Erythroblast (primary cell): ENCODE results near the gene PTCH2.

ENCODE experiments used
- GATA1 ChIP-seq: IDR thresholded peaks from 2 replicates; pipeline ENCODE4 v1.6.1; 2011; ENCODE audit warnings: low read depth, mild to moderate bottlenecking, control low read depth, low read length, moderate library complexity
- POLR2A ChIP-seq: IDR thresholded peaks from 2 replicates; pipeline ENCODE4 v1.6.1; 2011; ENCODE audit warnings: mild to moderate bottlenecking, low read length

DNA sequence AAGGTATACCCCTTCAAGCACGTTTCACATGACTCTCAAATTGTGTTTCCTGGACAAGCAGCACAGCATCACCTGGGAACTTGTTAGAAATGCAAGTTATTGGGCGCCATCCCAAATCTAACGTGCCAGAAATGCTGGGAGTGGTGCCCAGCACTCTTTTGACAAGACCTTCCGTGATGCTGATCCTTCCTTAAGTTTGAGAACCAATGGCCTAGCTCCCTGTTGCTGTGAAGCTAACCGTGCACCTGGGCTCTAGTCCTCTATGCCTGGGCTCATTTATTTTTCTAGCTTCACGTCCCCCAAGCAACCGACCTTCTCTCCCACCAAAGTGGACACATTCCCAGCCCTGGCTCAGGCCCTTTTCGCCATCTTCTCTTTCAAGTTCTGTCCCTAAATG is 59.4 kb downstream of the PTCH2 start:
- TF ChIP-seq POLR2A (no peak), GATA1 (no peak)
